ENCODE measurements around the gene ATP10B.

GRCh38 chr5:160548949-160549645 lies 302.9 kb downstream of the ATP10B start:
- no peak for TF ChIP-seq CTCF (optimal IDR thresholded peaks at IDR 0.05 in 1 of 3, IDR thresholded peaks at IDR 0.05 in 1 of 3, conservative IDR thresholded peaks at IDR 0.05 in 1 of 3; ENCODE audit: extremely low read depth in 1 of 3, insufficient read depth in 2 of 3, low read length in 3 of 3)
- TF ChIP-seq EZH2 (IDR thresholded peaks at IDR 0.05; ENCODE audit: low read length), result no peak

Measured in keratinocyte (primary cell).